Measurements from ENCODE around the gene DENND6B.

DENND6B gene

DNA sequence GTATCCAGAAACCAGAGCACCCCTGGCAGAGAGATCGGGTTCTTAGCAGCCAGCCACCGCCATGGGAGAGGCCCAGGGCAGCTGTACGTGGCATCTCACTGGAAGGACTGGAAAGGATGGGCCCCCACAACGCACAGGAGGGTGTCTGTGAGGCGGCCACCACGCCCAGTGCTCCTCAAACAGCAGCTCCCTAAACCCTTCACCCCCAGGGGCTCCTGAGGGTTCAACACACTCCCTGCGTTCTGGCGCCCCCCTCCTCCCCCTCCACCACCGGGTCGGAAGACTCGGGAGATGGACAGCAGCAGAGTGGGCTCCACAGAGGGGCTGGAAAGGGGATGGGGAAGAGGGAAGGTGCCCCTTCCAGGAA lies 66.4 kb downstream of the DENND6B start:
- TF ChIP-seq FOXM1 (IDR thresholded peaks at IDR 0.05; ENCODE audit: borderline replicate concordance, low read depth): no peak
- no peak for TF ChIP-seq CEBPB (IDR thresholded peaks at IDR 0.05)
- no peak for TF ChIP-seq TEAD4 (IDR thresholded peaks at IDR 0.05)
- TF ChIP-seq, protein P1, sequence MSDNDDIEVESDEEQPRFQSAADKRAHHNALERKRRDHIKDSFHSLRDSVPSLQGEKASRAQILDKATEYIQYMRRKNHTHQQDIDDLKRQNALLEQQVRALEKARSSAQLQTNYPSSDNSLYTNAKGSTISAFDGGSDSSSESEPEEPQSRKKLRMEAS (IDR thresholded peaks at IDR 0.05): 0 out of 2 replicates have a peak, but pooled peaks have one; percentile 1
- no peak for TF ChIP-seq RAD21 (IDR thresholded peaks at IDR 0.05; ENCODE audit: low read depth)

DNA sequence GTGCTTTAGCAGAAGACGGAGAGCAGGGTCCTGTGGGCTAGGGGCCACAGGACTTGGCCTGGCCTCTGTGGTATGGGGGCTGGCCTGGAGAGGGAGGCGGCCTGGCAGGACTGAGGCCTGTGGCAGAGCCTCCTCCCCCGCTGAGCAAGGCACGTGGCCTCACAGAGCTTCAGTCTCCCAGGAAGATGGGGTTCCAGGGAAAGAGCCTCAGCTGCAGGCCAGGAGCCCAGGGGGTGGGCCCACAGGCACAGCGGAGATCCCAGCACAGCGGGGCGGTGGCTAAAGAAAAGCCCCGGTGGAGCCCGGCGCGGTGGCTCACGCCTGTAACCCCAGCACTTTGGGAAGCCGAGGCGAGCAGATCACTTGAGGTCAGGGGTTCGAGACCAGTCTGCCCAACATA lies 67.5 kb downstream of the DENND6B start:
- TF ChIP-seq ZBTB7A (IDR thresholded peaks at IDR 0.05; ENCODE audit: low read depth) (no peak), NFIC (IDR thresholded peaks at IDR 0.05) (no peak), CEBPB (IDR thresholded peaks at IDR 0.05) (no peak), EP300 (IDR thresholded peaks at IDR 0.05; ENCODE audit: borderline replicate concordance) (no peak), TEAD4 (IDR thresholded peaks at IDR 0.05) (no peak), EGR1 (IDR thresholded peaks at IDR 0.05) (no peak), FOXM1 (IDR thresholded peaks at IDR 0.05; ENCODE audit: borderline replicate concordance, low read depth) (no peak), TCF12 (IDR thresholded peaks at IDR 0.05; ENCODE audit: low read depth) (no peak), CREB1 (IDR thresholded peaks at IDR 0.05; ENCODE audit: low read depth) (no peak), TAF1 (IDR thresholded peaks at IDR 0.05; ENCODE audit: low read depth) (no peak), YY1 (IDR thresholded peaks at IDR 0.05; ENCODE audit: low read depth) (no peak)
- TF ChIP-seq, protein P2, sequence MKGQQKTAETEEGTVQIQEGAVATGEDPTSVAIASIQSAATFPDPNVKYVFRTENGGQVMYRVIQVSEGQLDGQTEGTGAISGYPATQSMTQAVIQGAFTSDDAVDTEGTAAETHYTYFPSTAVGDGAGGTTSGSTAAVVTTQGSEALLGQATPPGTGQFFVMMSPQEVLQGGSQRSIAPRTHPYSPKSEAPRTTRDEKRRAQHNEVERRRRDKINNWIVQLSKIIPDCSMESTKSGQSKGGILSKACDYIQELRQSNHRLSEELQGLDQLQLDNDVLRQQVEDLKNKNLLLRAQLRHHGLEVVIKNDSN (IDR thresholded peaks at IDR 0.05): no peak
- TF ChIP-seq, protein P1 (IDR thresholded peaks at IDR 0.05): no peak
- TF ChIP-seq, protein P3, sequence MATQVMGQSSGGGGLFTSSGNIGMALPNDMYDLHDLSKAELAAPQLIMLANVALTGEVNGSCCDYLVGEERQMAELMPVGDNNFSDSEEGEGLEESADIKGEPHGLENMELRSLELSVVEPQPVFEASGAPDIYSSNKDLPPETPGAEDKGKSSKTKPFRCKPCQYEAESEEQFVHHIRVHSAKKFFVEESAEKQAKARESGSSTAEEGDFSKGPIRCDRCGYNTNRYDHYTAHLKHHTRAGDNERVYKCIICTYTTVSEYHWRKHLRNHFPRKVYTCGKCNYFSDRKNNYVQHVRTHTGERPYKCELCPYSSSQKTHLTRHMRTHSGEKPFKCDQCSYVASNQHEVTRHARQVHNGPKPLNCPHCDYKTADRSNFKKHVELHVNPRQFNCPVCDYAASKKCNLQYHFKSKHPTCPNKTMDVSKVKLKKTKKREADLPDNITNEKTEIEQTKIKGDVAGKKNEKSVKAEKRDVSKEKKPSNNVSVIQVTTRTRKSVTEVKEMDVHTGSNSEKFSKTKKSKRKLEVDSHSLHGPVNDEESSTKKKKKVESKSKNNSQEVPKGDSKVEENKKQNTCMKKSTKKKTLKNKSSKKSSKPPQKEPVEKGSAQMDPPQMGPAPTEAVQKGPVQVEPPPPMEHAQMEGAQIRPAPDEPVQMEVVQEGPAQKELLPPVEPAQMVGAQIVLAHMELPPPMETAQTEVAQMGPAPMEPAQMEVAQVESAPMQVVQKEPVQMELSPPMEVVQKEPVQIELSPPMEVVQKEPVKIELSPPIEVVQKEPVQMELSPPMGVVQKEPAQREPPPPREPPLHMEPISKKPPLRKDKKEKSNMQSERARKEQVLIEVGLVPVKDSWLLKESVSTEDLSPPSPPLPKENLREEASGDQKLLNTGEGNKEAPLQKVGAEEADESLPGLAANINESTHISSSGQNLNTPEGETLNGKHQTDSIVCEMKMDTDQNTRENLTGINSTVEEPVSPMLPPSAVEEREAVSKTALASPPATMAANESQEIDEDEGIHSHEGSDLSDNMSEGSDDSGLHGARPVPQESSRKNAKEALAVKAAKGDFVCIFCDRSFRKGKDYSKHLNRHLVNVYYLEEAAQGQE (IDR thresholded peaks at IDR 0.05; ENCODE audit: low read depth): no peak

Data from Ishikawa (cell line).